H1 (cell line): ENCODE data around the gene MAP1LC3A. TPM values are rescaled to one million over a fixed set of nuclear protein-coding genes. Genes with fewer than 3 reads are reported as not detected.

Experiments
- CTCF ChIA-PET: fragments of 300-600 bp; sonication (Branson Sonifier 250); formaldehyde crosslinking; loops from one replicate; lab custom pipeline; 2021; ENCODE audit not compliant: partially characterized antibody; lab: Charles Lee
- POLR2A ChIA-PET: fragments of 300-600 bp; sonication (Branson Sonifier 250); formaldehyde crosslinking; loops from one replicate; lab custom pipeline; 2021; ENCODE audit warnings: inconsistent platforms; ENCODE audit not compliant: partially characterized antibody; lab: Charles Lee
- DNase-seq, 2 experiments: peaks; one replicate each; pipeline versions ENCODE4 v3.0.0 to v3.0.0-alpha.2; 2010 to 2022; ENCODE audit warnings: low spot score in 2 of 2, low read depth in 1 of 2, mixed read lengths in 1 of 2
- FAIRE-seq: peaks from 2 replicates; lab custom pipeline; 2011; peaks lifted over from hg19 to GRCh38; lab: Jason Lieb, UNC
- H2AFZ ChIP-seq: 2 replicates; pipeline ENCODE4 v1.8.1; 2012; ENCODE audit warnings: low read length, inconsistent platforms
- H2AK5ac ChIP-seq: 2 replicates; pipeline ENCODE4 v1.6.1; 2013; ENCODE audit warnings: low read depth, low read length
- H2BK120ac ChIP-seq: replicated peaks from 2 replicates; pipeline ENCODE3; 2013; ENCODE audit warnings: low read depth, low read length, inconsistent platforms
- H2BK12ac ChIP-seq: 2 replicates; pipeline ENCODE4 v1.6.1; 2013; ENCODE audit warnings: low read depth, low read length
- H2BK15ac ChIP-seq: 2 replicates; pipeline ENCODE4 v1.6.1; 2013; ENCODE audit warnings: low read length
- H2BK20ac ChIP-seq: 2 replicates; pipeline ENCODE4 v1.6.1; 2013; ENCODE audit warnings: low read length
- H2BK5ac ChIP-seq: 2 replicates; pipeline ENCODE4 v1.6.1; 2013; ENCODE audit warnings: low read depth, low read length
- H3K14ac ChIP-seq: 2 replicates; pipeline ENCODE4 v1.6.1; 2013; ENCODE audit warnings: inconsistent platforms; ENCODE audit not compliant: insufficient read length
- H3K18ac ChIP-seq: 2 replicates; pipeline ENCODE4 v1.6.1; 2013; ENCODE audit warnings: low read length; ENCODE audit errors: extremely low read depth
- H3K23ac ChIP-seq: 2 replicates; pipeline ENCODE4 v1.6.1; 2013; ENCODE audit warnings: inconsistent platforms; ENCODE audit not compliant: insufficient read length
- H3K23me2 ChIP-seq: 2 replicates; pipeline ENCODE4 v1.6.1; 2013; ENCODE audit warnings: low read depth, low read length
- H3K27ac ChIP-seq: 2 replicates; pipeline ENCODE4 v1.6.1; 2011; ENCODE audit warnings: low read depth, low read length, inconsistent platforms
- H3K27me3 ChIP-seq, 4 experiments: replicated peaks in 1 of 4; 1 replicate in 1 of 4; 2 replicates in 3 of 4; pipeline versions ENCODE4 v1.6.1 to v1.8.1; 2011 to 2013; ENCODE audit warnings: low read length in 3 of 4, mild to moderate bottlenecking in 3 of 4, inconsistent platforms in 2 of 4, mixed read lengths in 2 of 4, moderate library complexity in 1 of 4; ENCODE audit not compliant: control insufficient read depth in 3 of 4, insufficient read depth in 3 of 4; ENCODE audit errors: extremely low read depth in 1 of 4
- H3K36me3 ChIP-seq, 4 experiments: 2 replicates each; pipeline versions ENCODE4 v1.6.1 to v1.8.1; 2011 to 2013; ENCODE audit warnings: mild to moderate bottlenecking in 4 of 4, low read length in 3 of 4, moderate library complexity in 2 of 4, control low read depth in 1 of 4, inconsistent platforms in 1 of 4; ENCODE audit not compliant: insufficient read depth in 4 of 4, control insufficient read depth in 2 of 4
- H3K4ac ChIP-seq: replicated peaks from 2 replicates; pipeline ENCODE3; 2013; ENCODE audit warnings: low read length, low read depth, mixed read lengths, inconsistent platforms; ENCODE audit not compliant: insufficient read length
- H3K4me1 ChIP-seq, 4 experiments: replicated peaks in 1 of 4; 1 replicate in 1 of 4; 2 replicates in 3 of 4; pipeline versions ENCODE4 v1.6.1 to v1.8.1; 2011 to 2013; ENCODE audit warnings: low read length in 3 of 4, inconsistent platforms in 2 of 4, mixed read lengths in 1 of 4; ENCODE audit not compliant: insufficient read depth in 4 of 4, control insufficient read depth in 3 of 4
- H3K4me2 ChIP-seq, 2 experiments: 2 replicates each; pipeline versions ENCODE4 v1.6.1 to v1.8.1; 2011 to 2013; ENCODE audit warnings: low read depth in 2 of 2, low read length in 2 of 2, control low read depth in 1 of 2, inconsistent platforms in 1 of 2, mild to moderate bottlenecking in 1 of 2; ENCODE audit not compliant: insufficient read depth in 1 of 2
- H3K4me3 ChIP-seq, 4 experiments: fragments of 200-600, 300-600 bp in 1 of 4; sonication (generic), shearing (Covaris generic), sonication (Bioruptor Twin) in 1 of 4; 2 replicates each; pipeline versions ENCODE4 v1.5.1 to v1.8.1; 2011 to 2016; ENCODE audit warnings: low read length in 4 of 4, low read depth in 3 of 4, control low read depth in 2 of 4, inconsistent platforms in 2 of 4, mild to moderate bottlenecking in 2 of 4, mixed read lengths in 1 of 4, moderate library complexity in 1 of 4; ENCODE audit not compliant: insufficient read depth in 2 of 4; ENCODE audit errors: extremely low read depth in 1 of 4
- H3K56ac ChIP-seq: replicated peaks from 2 replicates; pipeline ENCODE3; 2013; ENCODE audit warnings: low read depth, mild to moderate bottlenecking, mixed read lengths, low read length, inconsistent platforms; ENCODE audit not compliant: insufficient read length
- H3K79me1 ChIP-seq: 2 replicates; pipeline ENCODE4 v1.6.1; 2013; ENCODE audit warnings: low read depth, low read length, control low read depth
- H3K79me2 ChIP-seq, 2 experiments: 2 replicates each; pipeline versions ENCODE4 v1.6.1 to v1.8.1; 2012 to 2013; ENCODE audit warnings: low read length in 2 of 2, mild to moderate bottlenecking in 2 of 2, inconsistent platforms in 1 of 2; ENCODE audit not compliant: insufficient read depth in 2 of 2, control insufficient read depth in 1 of 2
- H3K9ac ChIP-seq, 4 experiments: replicated peaks in 1 of 4; 1 replicate in 1 of 4; 2 replicates in 3 of 4; pipeline versions ENCODE4 v1.6.1 to v1.8.1; 2011 to 2013; ENCODE audit warnings: low read depth in 3 of 4, low read length in 3 of 4, control low read depth in 2 of 4, mild to moderate bottlenecking in 2 of 4, moderate library complexity in 2 of 4, inconsistent platforms in 1 of 4; ENCODE audit errors: extremely low read depth in 1 of 4
- H3K9me3 ChIP-seq, 2 experiments: 2 replicates each; pipeline versions ENCODE4 v1.6.1 to v1.8.1; 2012 to 2013; ENCODE audit warnings: mild to moderate bottlenecking in 2 of 2, moderate library complexity in 2 of 2, control low read depth in 1 of 2, inconsistent platforms in 1 of 2, low read depth in 1 of 2, low read length in 1 of 2, mixed read lengths in 1 of 2; ENCODE audit not compliant: insufficient read depth in 2 of 2
- H4K20me1 ChIP-seq, 2 experiments: replicated peaks in 1 of 2; 2 replicates each; pipeline versions ENCODE3 to v1.8.1; 2011 to 2013; ENCODE audit warnings: inconsistent platforms in 2 of 2, low read length in 2 of 2, mild to moderate bottlenecking in 1 of 2; ENCODE audit not compliant: insufficient read depth in 2 of 2, control insufficient read depth in 1 of 2
- H4K5ac ChIP-seq: 2 replicates; pipeline ENCODE4 v1.6.1; 2013; ENCODE audit warnings: low read length, low read depth, mixed read lengths, inconsistent platforms; ENCODE audit not compliant: insufficient read length
- H4K8ac ChIP-seq: 2 replicates; pipeline ENCODE4 v1.8.0; 2013; ENCODE audit warnings: mild to moderate bottlenecking, moderate library complexity, low read length, inconsistent platforms; ENCODE audit not compliant: insufficient read depth; ENCODE audit errors: extremely low read depth
- H4K91ac ChIP-seq: replicated peaks from 2 replicates; pipeline ENCODE3; 2013; ENCODE audit warnings: low read length, mixed read lengths, inconsistent platforms; ENCODE audit not compliant: insufficient read length
- CHD2 ChIP-seq: IDR thresholded peaks from 2 replicates; pipeline ENCODE4 v1.6.1; 2012; ENCODE audit warnings: low read length, improper control_type of control experiment
- CREB1 ChIP-seq: IDR thresholded peaks from 2 replicates; pipeline ENCODE4 v1.6.1; 2012; ENCODE audit warnings: inconsistent platforms
- POLR2AphosphoS5 ChIP-seq: IDR thresholded peaks from 2 replicates; pipeline ENCODE4 v1.6.1; 2011; ENCODE audit warnings: low read depth, low read length
- RAD21 ChIP-seq, 2 experiments: IDR thresholded peaks in 1 of 2; conservative IDR thresholded peaks in 1 of 2; 2 replicates each; pipeline ENCODE4 v1.6.1; 2011; ENCODE audit warnings: low read depth in 2 of 2, low read length in 2 of 2, improper control_type of control experiment in 1 of 2, inconsistent platforms in 1 of 2, mild to moderate bottlenecking in 1 of 2, moderate library complexity in 1 of 2
- SP2 ChIP-seq: IDR thresholded peaks from 2 replicates; pipeline ENCODE4 v1.6.1; 2012; ENCODE audit warnings: mild to moderate bottlenecking, low read length, inconsistent platforms
- SP4 ChIP-seq: IDR thresholded peaks from 2 replicates; pipeline ENCODE4 v1.6.1; 2012; ENCODE audit warnings: low read length, inconsistent platforms
- WGBS, 2 experiments: shearing (Covaris generic) in 1 of 2; methylation state at CpG; one replicate each; pipeline versions ENCODE4 v1.1.6 to v1.1.7; 2013 to 2015; ENCODE audit warnings: low lambda C conversion rate in 2 of 2, mixed read lengths in 2 of 2, inconsistent platforms in 1 of 2, low coverage in 1 of 2, missing lambda C conversion rate in 1 of 2; ENCODE audit not compliant: insufficient replicate concordance in 2 of 2, insufficient coverage in 1 of 2, insufficient read length in 1 of 2; ENCODE audit errors: extremely low coverage in 1 of 2, missing lambda C conversion rate in 1 of 2; 5-methylcytosine and 5-hydroxymethylcytosine counted together
- polyA plus RNA-seq, 7 experiments: library from polyadenylated mRNA; depleted of rRNA in 3 of 7; stranded (reverse) in 5 of 7; unstranded in 2 of 7; fragments of >200 nt in 5 of 7; fragments of 200-250 nt in 2 of 7; gene quantifications; 1 replicate in 5 of 7; 2 replicates in 1 of 7; 4 replicates in 1 of 7; pipeline versions ENCODE4 v1.2.1 to v1.2.3, GENCODE V29; 2011 to 2013; ENCODE audit warnings: missing spikeins in 2 of 7, mixed read lengths in 2 of 7
- total RNA-seq: library from RNA; stranded (reverse); fragmentation: NEBNext Ultra II Directional; extraction: Animal tissue kit (Norgen Biotek cat#: 25700); gene quantifications from 2 replicates; pipeline ENCODE4 v1.2.1, GENCODE V29; 2021
- TF ChIP-seq, protein P1 (sequence below): IDR thresholded peaks from 2 replicates; pipeline ENCODE4 v1.6.1; 2012; ENCODE audit warnings: inconsistent platforms

Gene MAP1LC3A
- total and polyA plus RNA-seq, 2 of the 8 experiments (the other 6 are each of a cell fraction or from before 2014, with no cell fraction given) = 5.0 to 6.1 TPM

DNA sequence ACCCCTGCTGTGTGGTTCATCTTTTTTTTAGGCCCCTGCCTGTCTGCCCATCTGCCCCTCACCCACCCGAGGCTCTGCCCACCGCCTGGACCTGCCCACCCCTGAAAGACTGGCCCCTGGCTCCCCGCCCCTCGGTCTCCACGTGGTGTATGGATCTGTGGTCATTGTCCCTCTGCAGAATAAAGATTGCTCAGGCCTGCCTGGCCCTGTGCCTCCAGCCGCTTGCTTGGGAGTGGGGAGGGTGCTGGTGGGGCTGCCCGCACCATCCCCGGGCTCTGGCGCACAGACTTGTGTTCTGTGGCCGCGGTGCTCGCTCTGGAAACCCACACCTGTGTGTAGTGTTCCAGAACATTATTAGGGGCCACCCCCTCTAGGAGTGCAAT, 1.6 kb downstream of the MAP1LC3A start:
- WGBS, 2 experiments = 84% methylated on average over 11 of the region's 12 CpGs; no CpG with 5 or more reads in 1 of the 2 experiments
- H3K36me3 ChIP-seq = no peaks in the 10 kb centered on the region
- peaks cover 3% of the 10 kb centered on the region; the same call in 1 of the 2 replicates for H3K23me2 ChIP-seq
- FAIRE-seq (no peak), DNase-seq (no peak)
- no peaks in the 10 kb centered on the region; the same call in 1 of the 2 replicates for H3K79me1 ChIP-seq
- H2BK15ac ChIP-seq = no peak overlapping the region
- no peaks in the 10 kb centered on the region for H3K9me3 ChIP-seq
- no peak overlapping the region for H3K23ac ChIP-seq
- TF ChIP-seq SP2 (no peak), RAD21 (IDR thresholded peaks at IDR 0.05 in 1 of 2, conservative IDR thresholded peaks at IDR 0.05 in 1 of 2; ENCODE audit: low read depth in 2 of 2, low read length in 2 of 2) (no peak), SP4 (no peak), POLR2AphosphoS5 (no peak), CREB1 (no peak), CHD2 (no peak)
- TF ChIP-seq, protein P1, sequence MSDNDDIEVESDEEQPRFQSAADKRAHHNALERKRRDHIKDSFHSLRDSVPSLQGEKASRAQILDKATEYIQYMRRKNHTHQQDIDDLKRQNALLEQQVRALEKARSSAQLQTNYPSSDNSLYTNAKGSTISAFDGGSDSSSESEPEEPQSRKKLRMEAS = no peak
- no peak overlapping the region for H4K91ac ChIP-seq
- peaks cover 0 to 5% of the 10 kb centered on the region in 2 experiments for H4K20me1 ChIP-seq
- H2BK120ac ChIP-seq = no peak overlapping the region
- H3K56ac ChIP-seq = no peak overlapping the region
- H3K9ac ChIP-seq = no peak overlapping the region
- ChIA-PET CTCF (interaction anchor here (0.8 to 6.2 kb wide), 6 partner anchors 9 to 148 kb away, joined by 3 to 48 read pairs (median 4); no protein-coding TSS in a partner anchor), POLR2A (interaction anchor here (0.9 to 3.2 kb wide), 3 partner anchors 11 to 148 kb away, joined by 3 to 7 read pairs (median 3); partner anchors contain the start of gene TP53INP2)
- H3K4me2 ChIP-seq = no peak overlapping the region
- H2AK5ac ChIP-seq = no peak overlapping the region
- H2BK12ac ChIP-seq = no peak overlapping the region
- no peak overlapping the region for H2AFZ ChIP-seq
- no peak overlapping the region for H3K27ac ChIP-seq
- H2BK20ac ChIP-seq = no peak overlapping the region
- H4K5ac ChIP-seq = no peak overlapping the region
- no peak overlapping the region for H4K8ac ChIP-seq
- H3K4me3 ChIP-seq = no peak overlapping the region
- no peak overlapping the region for H3K14ac ChIP-seq
- no peak overlapping the region for H3K18ac ChIP-seq
- peaks cover 0 to 2% (median 0%) of the 10 kb centered on the region in 4 experiments; a peak in 1 of 7 replicates for H3K27me3 ChIP-seq
- H3K4me1 ChIP-seq = peaks cover 0 to 2% (median 0%) of the 10 kb centered on the region in 4 experiments; a peak in 1 of 7 replicates
- H3K4ac ChIP-seq = no peak overlapping the region
- H3K79me2 ChIP-seq = no peaks in the 10 kb centered on the region
- H2BK5ac ChIP-seq = no peak overlapping the region
